HG03196 (cell line): ENCODE measurements around the gene HCFC1.
"Not testable (repeated sequence)": the region's sequence is repeated elsewhere in the genome, so short reads cannot be mapped to it uniquely, and the experiment has no call there.

Source experiments
- ATAC-seq: cut with Tn5 transposase; IDR thresholded peaks from one replicate; pipeline ENCODE4 v1.9.1; 2021; ENCODE audit not compliant: unreplicated experiment

Gene HCFC1

DNA sequence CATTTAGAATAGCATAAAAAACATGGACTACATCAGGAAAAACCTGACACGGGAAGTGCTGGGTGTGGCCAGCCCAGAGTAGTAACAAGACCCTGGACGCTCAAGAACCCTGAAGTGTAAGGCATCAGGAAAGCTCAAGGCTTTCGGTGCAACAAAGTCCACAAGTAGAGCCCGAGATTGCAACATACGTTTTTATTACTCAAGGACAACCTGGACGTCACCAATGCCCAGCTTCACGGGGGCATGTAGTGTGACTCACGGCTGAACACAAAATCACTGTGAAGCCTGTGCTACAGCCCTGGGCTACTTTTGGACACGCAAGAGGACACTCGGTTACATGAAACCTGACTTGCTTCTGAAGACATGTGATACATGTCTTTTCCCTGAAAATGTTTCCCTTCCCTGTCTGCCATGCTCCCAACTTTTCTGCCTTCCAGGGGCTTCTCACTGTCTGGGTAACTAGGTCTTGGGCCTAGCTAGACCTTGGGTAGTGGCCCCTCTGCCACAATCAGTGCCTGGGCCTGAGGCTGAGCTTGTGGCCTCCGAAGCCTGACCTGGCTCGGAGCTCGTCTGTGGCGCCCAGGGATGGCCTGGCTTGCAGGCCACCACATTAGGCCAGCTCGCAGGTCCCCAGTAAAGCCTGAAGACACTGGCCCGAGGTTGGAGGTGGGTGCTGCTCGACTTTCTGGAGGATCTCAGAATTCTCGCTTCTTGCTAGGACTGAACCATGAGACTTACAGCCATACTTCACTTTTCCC, 38.9 kb upstream of the HCFC1 start:
- no peak for ATAC-seq

DNA sequence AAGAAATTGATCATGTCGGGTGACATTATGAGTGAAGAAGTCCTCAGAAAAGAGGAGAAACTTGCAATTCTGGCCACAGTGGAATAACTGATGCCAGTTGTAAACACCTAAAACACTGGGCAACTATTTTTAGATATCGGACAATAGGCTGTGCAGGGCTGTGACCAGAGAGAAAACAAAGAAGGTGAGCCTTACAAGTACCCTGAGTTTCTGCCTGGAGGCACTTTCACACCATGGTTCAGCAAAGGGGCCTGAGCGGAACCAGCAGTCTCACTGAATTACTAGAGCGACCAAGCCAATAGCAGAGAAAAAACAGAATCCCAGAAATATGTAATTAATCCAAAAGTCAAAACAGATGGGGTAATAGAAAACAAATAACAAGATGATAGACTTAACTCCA, 36.9 kb upstream of the HCFC1 start:
- ATAC-seq: no peak

DNA sequence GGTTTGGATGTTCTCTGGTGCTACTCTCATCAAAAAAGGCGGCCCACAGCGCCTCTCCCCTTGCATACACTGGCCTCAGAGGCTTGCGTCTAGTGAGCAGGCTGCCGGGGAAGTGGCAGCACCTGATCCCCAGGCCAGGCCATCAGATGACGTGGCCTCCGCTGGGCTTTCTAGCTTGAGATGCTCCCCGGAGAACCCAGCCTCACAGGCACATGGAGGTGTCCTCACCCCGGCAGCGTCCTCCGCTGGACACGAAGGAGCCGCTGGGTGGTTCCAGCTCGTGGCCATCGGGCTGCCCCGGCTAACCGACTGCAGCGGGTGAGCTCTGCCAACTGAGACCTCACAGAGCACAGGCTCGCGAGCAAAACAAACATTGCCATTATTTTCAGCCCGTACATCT, 35.3 kb upstream of the HCFC1 start:
- ATAC-seq: no peak

DNA sequence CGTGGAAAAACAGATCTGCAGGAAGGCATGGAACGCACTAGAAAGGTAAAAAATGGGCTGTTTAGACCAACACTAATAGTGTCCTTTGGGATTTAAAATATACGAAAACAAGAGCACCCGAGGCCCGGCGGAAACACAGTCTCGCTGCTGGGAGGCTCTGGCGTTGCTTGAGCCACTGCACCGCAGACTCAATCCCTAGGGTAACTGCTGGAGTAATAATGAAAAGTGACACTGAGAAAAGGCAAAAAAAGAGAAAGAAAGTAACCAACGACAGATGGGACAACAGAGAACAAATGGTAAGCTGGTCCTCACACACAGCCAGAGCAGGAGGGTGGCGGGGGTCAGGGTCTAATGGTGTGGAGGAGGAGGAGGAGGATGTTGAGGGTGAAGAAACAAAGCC, 32.7 kb upstream of the HCFC1 start:
- ATAC-seq: no peak

DNA sequence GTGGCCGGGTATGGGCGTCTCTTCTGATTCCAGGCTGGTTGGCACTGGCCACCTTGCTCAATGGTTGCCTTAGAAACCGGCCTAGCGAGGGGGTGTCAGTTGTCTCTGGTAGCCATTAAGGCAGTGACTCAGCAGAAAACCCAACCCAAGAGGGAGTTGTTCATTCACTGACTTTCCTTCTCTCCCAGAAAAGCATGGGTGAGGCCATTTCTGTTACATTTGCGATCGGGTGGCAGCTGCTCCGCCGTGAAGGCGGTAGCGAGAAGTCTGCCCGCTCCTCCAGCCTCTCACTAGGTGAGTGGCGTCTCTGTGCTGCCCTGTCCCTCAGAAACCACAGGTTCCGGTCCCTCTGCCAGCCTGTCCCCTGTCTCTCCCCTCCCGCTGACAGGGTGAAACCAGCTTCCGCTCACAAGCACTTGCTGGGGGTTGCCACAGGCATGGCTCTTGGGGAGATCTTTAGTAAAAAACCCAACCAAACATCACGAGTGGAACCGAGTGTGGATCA, 30.6 kb upstream of the HCFC1 start:
- peak; percentile 65 for ATAC-seq

DNA sequence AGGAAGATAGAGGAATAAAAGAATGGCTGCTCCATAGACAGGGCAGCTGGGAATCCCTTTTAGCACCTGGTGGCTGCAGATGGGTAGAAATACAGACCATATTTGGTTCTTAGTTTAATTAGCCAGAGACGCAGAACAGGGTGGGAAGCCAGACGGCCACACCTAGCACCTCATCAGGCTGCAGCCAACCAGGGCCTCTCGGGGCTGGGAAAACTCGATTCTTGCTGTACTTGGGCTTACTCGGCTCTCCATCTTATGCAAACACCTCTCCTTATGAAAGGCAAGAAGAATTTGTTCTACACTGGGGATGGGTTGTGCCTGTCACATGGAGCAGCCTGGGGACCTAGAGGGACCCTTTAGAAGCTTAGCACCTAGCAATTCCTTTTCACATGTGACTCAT, 28.4 kb upstream of the HCFC1 start:
- ATAC-seq: no peak

DNA sequence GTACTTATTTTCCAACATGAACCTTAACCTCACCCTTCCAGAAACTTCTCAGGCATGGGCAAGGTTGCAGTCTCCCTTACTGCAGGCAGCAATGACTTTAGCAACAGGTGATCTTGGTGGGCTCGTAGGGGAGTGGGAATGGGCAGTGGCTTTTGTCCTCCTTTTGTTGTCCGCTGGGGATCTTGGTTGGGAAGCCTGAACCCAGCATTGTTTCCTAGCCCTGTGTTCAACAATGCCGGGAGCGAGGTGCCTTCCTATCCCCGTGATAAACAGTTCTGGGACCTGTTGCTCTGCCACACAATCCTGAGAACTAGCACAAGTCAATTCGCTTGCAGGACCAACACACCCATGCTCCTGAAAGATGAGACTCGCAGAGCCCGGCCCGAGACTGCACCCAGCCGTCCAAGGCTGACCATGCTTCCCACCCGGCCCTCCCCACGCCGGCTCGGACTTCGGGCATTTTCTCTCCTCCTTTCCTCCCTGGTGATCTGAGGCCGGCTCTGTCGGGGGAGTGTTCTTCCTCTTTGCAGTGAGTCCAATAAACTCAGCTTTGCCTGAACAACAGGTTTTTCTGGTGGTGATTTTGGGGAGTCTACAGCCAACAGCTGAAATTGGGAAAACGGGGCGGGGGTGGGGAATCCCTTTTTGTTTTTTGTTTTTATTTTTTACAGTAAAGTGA, 27.9 kb upstream of the HCFC1 start:
- ATAC-seq: no peak

DNA sequence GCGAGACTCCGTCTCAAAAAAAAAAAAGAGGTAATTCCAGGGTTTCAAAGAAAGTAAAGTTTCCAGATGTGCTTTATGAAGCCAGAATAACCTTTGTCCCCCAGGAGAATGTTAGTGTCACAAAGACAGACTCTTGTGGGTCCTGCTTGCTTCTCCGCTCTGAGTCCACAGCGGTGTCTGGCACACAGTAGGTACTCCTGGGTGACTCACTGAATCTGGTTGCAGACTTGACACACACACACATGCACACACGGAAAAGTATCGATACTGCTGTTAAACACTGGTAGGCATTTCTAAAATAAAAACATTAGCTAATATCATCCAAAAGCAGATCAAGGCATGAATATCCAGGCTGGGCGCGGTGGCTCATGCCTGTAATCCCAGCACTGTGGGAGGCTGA, 23.9 kb upstream of the HCFC1 start:
- ATAC-seq: no peak

DNA sequence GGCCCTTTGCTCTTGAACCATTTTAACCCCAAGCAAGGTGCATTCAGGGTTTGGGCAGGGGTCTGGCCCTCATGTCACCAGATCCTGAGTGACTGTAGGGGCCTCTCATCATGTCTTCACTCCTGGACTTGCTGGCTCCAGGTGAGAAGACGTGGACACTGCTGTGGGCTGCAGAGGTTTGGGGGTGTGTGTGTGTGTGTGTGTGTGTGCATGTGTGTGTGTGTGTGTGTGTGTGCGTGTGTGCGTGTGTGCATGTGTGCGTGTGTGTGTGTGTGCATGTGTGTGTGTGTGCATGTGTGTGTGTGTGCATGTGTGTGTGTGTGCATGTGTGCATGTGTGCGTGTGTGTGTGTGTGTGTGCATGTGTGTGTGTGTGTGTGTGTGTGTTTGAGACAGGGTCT, 22.8 kb upstream of the HCFC1 start:
- not testable (repeated sequence) for ATAC-seq

DNA sequence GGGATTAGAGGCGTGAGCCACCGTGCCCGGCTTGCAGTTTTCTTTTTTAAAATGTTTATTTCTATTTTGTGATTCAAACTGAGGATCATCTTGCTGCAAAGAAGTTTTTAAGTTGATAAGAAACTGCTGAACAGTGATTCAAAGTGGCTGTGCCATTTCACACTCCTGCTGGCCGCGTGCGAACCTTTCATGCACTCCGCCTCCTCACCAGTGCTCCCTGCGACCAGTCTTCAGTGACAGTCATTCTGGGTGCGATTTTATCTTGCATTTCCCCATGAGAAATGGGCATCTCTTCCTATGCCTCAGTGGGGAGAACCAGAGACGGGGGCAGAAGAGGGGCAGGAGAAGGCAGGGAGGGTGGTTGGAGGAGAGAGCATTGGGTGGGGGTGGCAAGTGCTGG, 22.4 kb upstream of the HCFC1 start:
- no peak for ATAC-seq

DNA sequence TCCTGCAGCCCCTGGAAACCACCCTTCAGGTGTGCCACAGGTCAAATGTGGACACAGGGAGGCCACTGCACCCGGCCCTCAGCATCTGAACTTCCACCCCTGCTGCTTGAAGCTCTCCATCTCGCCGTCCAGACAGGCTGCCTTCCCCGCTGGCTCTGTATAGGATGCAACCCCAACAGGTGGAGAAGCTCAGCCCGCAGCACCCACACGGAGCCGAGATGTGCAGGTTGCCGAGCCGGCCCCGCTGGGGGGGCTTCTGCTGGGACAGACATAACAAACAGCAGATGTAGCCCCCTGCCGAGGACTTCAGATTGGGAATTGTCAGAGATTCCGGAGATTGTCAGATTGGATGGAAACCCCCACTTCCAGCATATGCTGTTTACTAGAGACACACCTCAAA, 21.5 kb upstream of the HCFC1 start:
- ATAC-seq: no peak

DNA sequence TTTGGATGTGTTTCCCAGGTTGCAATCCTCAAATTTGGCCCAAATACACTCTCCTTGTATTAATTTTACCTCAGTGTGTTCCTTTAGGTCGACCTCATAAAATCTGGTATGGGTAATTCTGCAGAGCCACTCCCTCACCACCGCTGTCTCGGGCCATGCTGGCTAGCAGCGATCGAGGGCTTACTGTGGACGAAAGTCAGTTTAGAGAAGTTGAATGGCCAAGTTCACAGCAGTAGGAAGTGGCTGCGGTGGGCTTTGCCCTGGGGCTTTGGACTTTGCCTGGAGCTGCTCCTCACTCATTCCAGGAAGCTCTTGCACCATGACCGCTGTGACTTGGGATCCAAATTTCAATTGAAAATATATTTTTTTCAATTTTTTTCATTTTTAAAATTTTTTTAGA, 20.6 kb upstream of the HCFC1 start:
- no peak for ATAC-seq

DNA sequence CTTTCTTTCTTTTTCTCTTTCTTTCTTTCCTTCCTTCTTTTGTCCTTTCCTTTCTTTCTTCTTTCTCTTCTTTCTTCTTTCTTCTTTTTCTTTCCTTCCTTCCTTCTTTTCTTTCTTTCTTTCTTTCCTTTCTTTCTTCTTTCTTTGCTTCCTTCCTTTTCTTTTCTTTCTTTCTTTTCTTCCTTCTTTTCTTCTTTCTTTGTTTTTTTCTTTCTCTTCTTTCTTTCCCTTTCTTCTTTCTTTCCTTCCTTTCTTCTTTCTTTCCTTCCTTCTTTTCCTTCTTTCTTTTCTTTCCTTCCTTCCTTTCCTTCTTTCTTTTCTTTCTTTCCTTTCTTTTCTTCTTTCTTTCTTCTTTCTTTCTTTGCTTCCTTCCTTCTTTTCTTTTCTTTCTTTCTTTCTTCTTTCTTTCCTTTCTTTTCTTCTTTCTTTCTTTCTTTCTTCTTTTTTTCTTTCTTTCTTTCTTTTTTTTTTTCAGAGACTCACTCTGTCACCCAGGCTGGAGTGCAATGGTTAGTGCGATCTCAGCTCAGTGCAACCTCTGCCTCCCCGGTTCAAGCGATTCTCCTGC, 19.5 kb upstream of the HCFC1 start:
- ATAC-seq: no peak

DNA sequence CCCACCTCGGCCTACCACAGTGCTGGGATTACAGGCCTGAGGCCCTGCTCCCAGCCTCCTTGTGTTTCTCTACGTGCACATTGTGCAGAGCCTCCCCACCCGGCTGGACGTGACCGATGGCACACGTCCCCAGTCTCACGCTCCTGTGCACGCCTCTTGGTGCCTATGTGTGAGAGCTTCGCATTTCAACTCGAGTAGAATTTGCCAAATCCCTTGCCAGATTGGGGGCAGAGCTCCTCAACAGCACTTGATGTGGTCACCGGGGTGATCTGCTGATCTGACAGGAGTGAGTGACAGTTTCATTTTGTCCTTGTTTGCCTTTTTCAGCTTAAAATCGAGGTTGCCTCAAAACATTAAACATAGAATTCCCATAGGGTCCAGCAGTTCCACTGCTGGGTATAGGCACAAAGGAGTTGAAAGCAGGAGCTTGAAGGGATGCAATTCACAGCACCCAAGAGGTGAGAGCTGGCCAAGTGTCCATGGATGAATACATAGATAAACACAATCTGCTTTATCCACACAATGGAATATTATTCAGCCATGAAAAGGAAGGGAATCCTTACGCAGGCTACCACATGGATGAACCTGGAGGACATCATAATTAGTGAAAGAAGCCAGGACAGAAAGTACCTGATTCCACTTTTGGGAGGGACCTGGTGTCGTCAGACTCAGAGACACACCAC, 18.5 kb upstream of the HCFC1 start:
- no peak for ATAC-seq

DNA sequence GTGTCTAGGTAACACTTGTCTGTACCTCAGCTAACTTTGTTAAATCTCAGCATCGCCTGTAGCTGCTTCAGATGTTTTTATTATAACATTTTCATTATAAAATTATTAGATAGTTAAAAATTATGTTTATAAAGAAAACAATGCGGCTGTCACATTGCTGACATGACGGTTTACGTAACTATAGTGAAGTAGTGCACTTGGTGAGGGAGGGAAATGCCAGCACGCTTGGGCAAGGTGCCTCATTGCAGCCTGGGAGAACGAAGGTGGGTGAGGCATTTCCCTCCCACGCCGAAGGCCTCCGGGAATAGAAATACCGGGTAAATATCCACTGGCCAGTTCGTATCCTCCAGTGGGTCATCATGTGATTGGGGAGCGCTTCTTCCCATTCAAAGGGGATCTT, 16.9 kb upstream of the HCFC1 start:
- ATAC-seq: no peak

DNA sequence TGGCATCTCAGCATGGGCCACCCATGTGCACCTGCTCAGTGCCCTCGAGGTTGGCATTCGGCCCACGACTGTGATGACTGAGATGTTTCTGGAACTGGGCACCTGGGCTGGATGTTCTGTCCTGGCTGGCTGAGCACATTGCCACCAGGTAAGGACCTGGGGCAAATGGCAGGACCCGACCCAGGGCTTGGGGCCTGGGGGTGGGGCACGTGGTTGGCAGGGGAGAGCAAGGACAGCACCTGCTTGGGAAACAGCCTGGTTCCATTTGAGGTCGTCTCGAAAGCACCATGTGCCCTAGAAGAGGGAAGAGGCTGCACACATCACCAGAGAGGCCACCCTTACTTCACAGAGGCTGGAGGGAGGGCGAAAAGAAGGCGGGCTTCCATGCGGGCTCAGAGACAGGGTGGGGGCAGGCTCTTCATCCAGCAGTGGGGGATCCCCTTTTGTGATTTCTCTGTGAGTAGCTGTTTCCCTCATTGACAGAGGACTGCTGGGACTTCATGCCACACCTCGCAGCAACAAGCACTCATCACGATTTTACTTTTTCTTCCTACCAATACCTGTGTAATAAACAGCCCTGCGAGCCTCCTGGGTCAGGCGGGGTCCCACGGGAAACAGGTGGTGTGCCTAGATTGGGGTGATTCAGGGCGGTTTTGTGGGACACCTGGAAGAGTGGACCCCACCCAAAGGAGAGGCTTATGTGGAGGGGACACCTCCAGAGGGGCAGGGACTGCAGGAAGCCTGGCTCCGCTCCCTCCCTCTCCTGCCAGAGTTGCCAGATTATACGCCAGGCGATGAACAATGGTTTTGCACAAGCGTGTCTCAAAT, 12.9 kb upstream of the HCFC1 start:
- ATAC-seq: no peak

DNA sequence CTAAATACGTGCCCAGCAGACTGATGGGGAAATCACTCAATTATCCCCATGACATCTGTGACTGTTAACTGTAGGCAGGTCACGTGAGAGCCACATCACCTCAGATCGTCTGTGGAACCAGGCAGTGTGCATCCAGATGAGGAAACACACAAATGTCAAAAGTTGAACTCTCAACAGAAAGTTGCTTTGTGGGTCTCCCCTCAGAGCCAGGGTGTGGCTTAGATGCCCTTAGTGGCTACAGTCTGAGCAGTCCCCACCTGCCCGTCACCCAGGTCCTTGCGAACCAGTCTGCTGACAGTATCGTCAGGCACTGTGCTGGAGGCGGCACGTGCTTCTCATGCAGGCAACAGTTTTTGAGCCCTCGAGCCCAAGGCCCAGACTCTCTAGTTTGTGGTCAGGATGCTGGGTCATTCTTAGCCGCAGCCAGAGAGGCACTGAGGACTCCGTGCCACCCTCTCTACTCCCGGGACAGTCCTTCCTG, 11.7 kb upstream of the HCFC1 start:
- no peak for ATAC-seq

DNA sequence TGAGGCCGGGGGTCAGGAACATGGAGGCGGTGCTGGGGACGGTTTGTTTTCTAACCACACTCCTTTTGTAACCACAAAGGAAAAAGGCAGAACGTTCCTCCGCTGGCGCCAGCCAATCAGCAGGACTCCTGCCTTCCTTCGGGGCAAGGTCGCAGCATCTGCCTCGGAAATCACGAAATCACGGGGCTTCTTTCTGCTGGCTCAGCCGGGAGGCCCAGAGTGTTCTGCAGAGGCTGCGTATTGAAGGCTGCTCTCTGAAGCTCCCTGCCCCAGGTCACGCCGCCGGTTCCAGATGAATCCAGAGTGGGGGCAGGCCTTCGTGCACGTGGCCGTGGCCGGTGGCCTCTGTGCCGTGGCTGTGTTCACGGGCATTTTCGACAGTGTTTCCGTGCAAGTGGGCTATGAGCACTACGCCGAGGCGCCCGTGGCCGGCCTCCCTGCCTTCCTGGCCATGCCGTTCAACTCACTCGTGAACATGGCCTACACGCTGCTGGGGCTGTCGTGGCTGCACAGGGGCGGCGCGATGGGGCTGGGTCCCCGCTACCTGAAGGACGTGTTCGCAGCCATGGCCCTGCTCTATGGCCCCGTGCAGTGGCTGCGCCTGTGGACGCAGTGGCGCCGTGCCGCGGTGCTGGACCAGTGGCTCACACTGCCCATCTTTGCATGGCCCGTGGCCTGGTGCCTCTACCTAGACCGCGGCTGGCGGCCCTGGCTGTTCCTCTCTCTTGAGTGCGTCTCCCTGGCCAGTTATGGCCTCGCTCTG, 10.3 kb upstream of the HCFC1 start:
- ATAC-seq: no peak

DNA sequence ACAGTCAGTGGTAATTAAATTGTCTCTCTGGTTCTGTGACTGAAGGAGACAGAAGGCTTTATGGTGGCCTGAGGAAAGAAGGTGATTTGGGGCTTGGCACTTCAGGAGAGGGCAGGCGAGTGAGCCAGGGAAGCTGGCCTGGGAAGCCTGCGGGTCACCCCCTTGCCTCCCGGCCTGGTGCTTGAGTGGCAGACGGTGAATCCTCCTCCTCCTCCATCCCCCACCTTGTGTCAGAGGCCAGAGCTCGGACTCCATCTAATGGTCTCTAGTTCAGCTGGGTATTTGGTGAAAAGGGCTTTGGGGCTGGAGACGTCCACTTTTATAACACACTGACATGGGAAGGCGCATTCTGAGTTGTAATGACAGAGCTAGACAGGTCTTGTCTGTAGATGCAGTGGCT, 9.6 kb upstream of the HCFC1 start:
- no peak for ATAC-seq

DNA sequence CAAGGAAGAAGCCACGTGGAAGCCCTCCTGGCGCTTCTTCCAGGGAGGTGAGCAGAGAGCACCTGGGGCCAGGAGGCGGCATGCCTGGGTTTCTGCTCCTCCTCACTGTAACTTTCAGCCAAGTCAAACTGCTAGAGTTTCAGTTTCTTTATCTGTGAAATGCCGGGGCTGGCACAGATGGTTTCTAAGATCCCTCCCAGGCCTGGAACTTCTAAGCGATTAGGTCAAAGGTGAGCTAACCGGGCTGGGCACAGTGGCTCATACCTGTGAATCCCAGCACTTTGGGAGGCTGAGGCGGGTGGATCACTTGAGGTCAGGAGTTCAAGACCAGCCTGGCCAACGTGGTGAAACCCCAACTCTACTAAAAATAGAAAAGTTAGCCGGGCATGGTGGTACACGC, 8.8 kb upstream of the HCFC1 start:
- not testable (repeated sequence) for ATAC-seq
